HL-60 (cell line): ENCODE measurements around the gene FBLN5.

Source experiments
- DNase-seq, 2 experiments: peaks; one replicate each; pipeline ENCODE4 v3.0.0-alpha.2; 2010 to 2020; ENCODE audit warnings: low read depth in 1 of 2, low spot score in 1 of 2
- H3K27ac ChIP-seq: fragments of 250-450 bp; sonication (Bioruptor Pico); replicated peaks from 2 replicates; pipeline ENCODE4 v1.5.1; 2020; ENCODE audit warnings: mild to moderate bottlenecking, moderate library complexity
- H3K27me3 ChIP-seq: fragments of 250-450 bp; sonication (Bioruptor Pico); 2 replicates; pipeline ENCODE4 v1.5.1; 2021; ENCODE audit warnings: mild to moderate bottlenecking, moderate library complexity; ENCODE audit not compliant: insufficient read depth, poor library complexity, severe bottlenecking
- H3K4me3 ChIP-seq: replicated peaks from 2 replicates; pipeline ENCODE4 v1.5.1; 2011; ENCODE audit warnings: mild to moderate bottlenecking, control low read depth, low read length; ENCODE audit not compliant: insufficient read depth
- GABPA ChIP-seq: IDR thresholded peaks from 2 replicates; pipeline ENCODE4 v1.6.1; 2012; ENCODE audit warnings: low read depth
- POLR2AphosphoS5 ChIP-seq: IDR thresholded peaks from 2 replicates; pipeline ENCODE4 v1.6.1; 2012; ENCODE audit warnings: low read depth
- SPI1 ChIP-seq: IDR thresholded peaks from 2 replicates; pipeline ENCODE4 v1.6.1; 2012; ENCODE audit warnings: low read depth, mild to moderate bottlenecking, borderline replicate concordance
- TF ChIP-seq, protein P1 (sequence below): IDR thresholded peaks from 2 replicates; pipeline ENCODE4 v1.6.1; 2012; ENCODE audit warnings: low read depth; ENCODE audit not compliant: insufficient replicate concordance
- TF ChIP-seq, protein P2 (sequence below): IDR thresholded peaks from one replicate; pipeline ENCODE4 v1.5.1; 2011; ENCODE audit warnings: low read length, control low read depth, inconsistent platforms; ENCODE audit not compliant: insufficient read depth

FBLN5 gene

DNA sequence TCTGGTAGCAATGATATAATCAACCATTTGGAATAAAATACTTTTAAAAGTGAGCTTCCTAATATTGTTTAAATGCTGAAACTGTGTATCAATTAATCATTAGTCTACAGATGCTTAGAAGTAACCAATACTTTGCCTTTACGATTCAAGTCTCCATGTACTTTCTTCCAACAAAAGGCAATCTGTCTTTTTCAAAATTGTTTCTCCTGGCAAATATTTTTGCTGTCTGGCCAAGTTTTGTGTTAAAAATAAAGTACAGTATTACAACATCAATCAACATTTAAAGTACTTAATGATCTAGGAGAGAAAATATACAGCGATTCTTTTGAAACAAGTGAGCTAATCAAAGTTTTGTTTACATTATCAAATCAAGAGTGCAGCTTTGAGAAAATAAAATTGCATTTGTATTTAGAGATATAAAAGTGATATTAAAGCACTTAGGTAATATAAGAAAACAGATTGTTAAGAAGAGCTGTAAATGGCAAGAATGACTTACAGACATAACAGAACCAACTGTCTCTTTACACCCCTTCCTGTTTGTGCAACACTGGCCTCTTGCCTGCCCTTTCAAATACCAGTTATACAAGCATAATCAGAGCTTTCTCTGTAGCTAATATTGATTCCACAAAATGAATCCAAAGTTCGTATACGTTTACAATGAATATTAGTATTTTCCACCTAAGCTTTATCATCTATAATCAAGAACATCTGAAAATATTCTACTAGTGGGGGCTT, 38.2 kb upstream of the FBLN5 start:
- Histone ChIP-seq H3K4me3 (no peak overlapping the region), H3K27ac (peak overlapping the region; percentile 69), H3K27me3 (no peaks in the 10 kb centered on the region)
- TF ChIP-seq POLR2AphosphoS5 (no peak), SPI1 (no peak), GABPA (no peak)
- TF ChIP-seq, protein P1, sequence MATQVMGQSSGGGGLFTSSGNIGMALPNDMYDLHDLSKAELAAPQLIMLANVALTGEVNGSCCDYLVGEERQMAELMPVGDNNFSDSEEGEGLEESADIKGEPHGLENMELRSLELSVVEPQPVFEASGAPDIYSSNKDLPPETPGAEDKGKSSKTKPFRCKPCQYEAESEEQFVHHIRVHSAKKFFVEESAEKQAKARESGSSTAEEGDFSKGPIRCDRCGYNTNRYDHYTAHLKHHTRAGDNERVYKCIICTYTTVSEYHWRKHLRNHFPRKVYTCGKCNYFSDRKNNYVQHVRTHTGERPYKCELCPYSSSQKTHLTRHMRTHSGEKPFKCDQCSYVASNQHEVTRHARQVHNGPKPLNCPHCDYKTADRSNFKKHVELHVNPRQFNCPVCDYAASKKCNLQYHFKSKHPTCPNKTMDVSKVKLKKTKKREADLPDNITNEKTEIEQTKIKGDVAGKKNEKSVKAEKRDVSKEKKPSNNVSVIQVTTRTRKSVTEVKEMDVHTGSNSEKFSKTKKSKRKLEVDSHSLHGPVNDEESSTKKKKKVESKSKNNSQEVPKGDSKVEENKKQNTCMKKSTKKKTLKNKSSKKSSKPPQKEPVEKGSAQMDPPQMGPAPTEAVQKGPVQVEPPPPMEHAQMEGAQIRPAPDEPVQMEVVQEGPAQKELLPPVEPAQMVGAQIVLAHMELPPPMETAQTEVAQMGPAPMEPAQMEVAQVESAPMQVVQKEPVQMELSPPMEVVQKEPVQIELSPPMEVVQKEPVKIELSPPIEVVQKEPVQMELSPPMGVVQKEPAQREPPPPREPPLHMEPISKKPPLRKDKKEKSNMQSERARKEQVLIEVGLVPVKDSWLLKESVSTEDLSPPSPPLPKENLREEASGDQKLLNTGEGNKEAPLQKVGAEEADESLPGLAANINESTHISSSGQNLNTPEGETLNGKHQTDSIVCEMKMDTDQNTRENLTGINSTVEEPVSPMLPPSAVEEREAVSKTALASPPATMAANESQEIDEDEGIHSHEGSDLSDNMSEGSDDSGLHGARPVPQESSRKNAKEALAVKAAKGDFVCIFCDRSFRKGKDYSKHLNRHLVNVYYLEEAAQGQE: no peak
- TF ChIP-seq, protein P2, sequence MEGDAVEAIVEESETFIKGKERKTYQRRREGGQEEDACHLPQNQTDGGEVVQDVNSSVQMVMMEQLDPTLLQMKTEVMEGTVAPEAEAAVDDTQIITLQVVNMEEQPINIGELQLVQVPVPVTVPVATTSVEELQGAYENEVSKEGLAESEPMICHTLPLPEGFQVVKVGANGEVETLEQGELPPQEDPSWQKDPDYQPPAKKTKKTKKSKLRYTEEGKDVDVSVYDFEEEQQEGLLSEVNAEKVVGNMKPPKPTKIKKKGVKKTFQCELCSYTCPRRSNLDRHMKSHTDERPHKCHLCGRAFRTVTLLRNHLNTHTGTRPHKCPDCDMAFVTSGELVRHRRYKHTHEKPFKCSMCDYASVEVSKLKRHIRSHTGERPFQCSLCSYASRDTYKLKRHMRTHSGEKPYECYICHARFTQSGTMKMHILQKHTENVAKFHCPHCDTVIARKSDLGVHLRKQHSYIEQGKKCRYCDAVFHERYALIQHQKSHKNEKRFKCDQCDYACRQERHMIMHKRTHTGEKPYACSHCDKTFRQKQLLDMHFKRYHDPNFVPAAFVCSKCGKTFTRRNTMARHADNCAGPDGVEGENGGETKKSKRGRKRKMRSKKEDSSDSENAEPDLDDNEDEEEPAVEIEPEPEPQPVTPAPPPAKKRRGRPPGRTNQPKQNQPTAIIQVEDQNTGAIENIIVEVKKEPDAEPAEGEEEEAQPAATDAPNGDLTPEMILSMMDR: no peak
- DNase-seq: peak in 1 of 2 experiments; percentile 55

DNA sequence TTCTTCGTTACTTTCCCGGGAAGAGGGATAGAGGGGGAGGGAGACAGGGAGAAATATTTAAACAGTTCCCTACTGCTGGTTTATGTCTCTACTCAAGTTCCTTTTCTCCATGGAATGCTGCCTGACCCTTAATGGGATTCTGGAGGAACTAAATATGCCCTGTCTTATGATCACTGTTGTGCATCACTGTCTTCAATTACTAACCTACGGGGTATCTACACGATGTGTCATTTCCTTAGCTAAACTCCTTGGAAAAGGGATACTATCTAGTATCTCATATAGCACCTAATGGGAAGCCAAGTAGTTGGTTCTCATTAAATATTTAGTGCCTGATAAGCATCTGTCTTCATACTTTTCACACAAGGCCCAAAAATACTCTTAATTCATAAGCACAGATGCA, 37.5 kb upstream of the FBLN5 start:
- TF ChIP-seq, protein P2: no peak
- TF ChIP-seq, protein P1: no peak
- no peak overlapping the region for H3K4me3 ChIP-seq
- DNase-seq: no peak
- peak overlapping the region; percentile 69 for H3K27ac ChIP-seq
- no peaks in the 10 kb centered on the region for H3K27me3 ChIP-seq

DNA sequence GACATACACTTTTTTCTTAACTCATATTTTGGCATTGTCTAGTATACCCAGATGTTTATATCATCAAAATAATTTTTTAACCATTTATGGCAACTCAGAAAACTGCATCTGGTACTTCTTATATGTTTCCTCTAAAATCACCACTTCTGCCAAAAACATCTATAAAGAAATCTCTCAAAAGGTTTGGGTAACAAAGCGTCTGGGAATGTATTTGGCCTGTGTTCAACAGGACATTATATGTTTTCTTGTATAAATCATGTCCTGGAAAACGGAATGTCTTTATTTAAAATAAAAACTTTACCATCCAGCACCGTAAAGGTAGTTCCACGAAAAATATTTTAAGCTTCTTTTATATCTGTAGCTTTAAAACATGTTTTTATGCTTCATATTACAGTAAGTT, 36.1 kb upstream of the FBLN5 start:
- TF ChIP-seq GABPA (no peak), SPI1 (no peak), POLR2AphosphoS5 (no peak)
- TF ChIP-seq, protein P1: no peak
- TF ChIP-seq, protein P2: no peak
- Histone ChIP-seq H3K4me3 (no peak overlapping the region), H3K27me3 (no peaks in the 10 kb centered on the region), H3K27ac (no peak overlapping the region)
- DNase-seq: no peak
